Right renal pelvis (tissue), 4 donors: ENCODE data around the gene RFXAP. TPM values are rescaled to one million over a fixed set of nuclear protein-coding genes. Genes with fewer than 3 reads are reported as not detected.

Experiments
- DNase-seq, 4 donors: peaks; one replicate each; pipeline ENCODE4 v3.0.0-alpha.2; 2013; ENCODE audit warnings: low read depth in 4 of 4, low spot score in 3 of 4, missing footprints in 1 of 4
- polyA plus RNA-seq, 4 donors: library from polyadenylated mRNA; unstranded; fragments of 120-200 nt; gene quantifications; one replicate each; pipeline ENCODE4 v1.2.1, GENCODE V29; 2013; ENCODE audit not compliant: insufficient read length in 4 of 4

The RFXAP gene
- polyA plus RNA-seq, 4 donors, result 13.8 to 19.2 (median 17.0) TPM

- DNase-seq, result peak in 2 of 4 donors; percentile 38 to 41
Measured at GRCh38 chr13:36814465-36814864, 4.6 kb upstream of the RFXAP start.

- DNase-seq, result no peak
Measured at GRCh38 chr13:36815062-36815461, 4.0 kb upstream of the RFXAP start.

- no peak for DNase-seq
Measured at GRCh38 chr13:36817996-36818803, 822 bp upstream of the RFXAP start.

GRCh38 chr13:36819739-36820090 lies 693 bp downstream of the RFXAP start:
- DNase-seq, result no peak

- no peak for DNase-seq
Measured at GRCh38 chr13:36820222-36820621, 1.2 kb downstream of the RFXAP start.

- no peak for DNase-seq
Measured at GRCh38 chr13:36822785-36823184, 3.8 kb downstream of the RFXAP start.

- DNase-seq, result no peak
Measured at GRCh38 chr13:36829753-36830152, 10.7 kb downstream of the RFXAP start.

- DNase-seq, result no peak
Measured at GRCh38 chr13:36831291-36831690, 12.3 kb downstream of the RFXAP start.

GRCh38 chr13:36834299-36834698 lies 15.3 kb downstream of the RFXAP start:
- DNase-seq, result no peak

- DNase-seq, result no peak
Measured at GRCh38 chr13:36837354-36838092, 18.5 kb downstream of the RFXAP start.

- no peak for DNase-seq
Measured at GRCh38 chr13:36839281-36839680, 20.3 kb downstream of the RFXAP start.

GRCh38 chr13:36839981-36840380 lies 21.0 kb downstream of the RFXAP start:
- no peak for DNase-seq

GRCh38 chr13:36840718-36841250 lies 21.8 kb downstream of the RFXAP start:
- no peak for DNase-seq

- DNase-seq, result no peak
Measured at GRCh38 chr13:36841391-36841790, 22.4 kb downstream of the RFXAP start.

GRCh38 chr13:36847606-36848005 lies 28.6 kb downstream of the RFXAP start:
- DNase-seq, result no peak

- no peak for DNase-seq
Measured at GRCh38 chr13:36848199-36848982, 29.4 kb downstream of the RFXAP start.

GRCh38 chr13:36850790-36851438 lies 31.9 kb downstream of the RFXAP start:
- DNase-seq, result no peak

GRCh38 chr13:36857253-36857652 lies 38.2 kb downstream of the RFXAP start:
- no peak for DNase-seq

GRCh38 chr13:36858290-36858689 lies 39.3 kb downstream of the RFXAP start:
- DNase-seq, result peak; percentile 16 to 54 (median 32)

- DNase-seq, result no peak
Measured at GRCh38 chr13:36859259-36859658, 40.2 kb downstream of the RFXAP start.
